SIG-M5 treated with dmso at 0.1 percent for 504 hours (cell line): Measurements from ENCODE around the gene MPG.

Experiments
- DNase-seq: peaks from one replicate; lab custom pipeline; 2025; ENCODE audit not compliant: unreplicated experiment; lab: John Stamatoyannopoulos, UW

Gene MPG

DNA sequence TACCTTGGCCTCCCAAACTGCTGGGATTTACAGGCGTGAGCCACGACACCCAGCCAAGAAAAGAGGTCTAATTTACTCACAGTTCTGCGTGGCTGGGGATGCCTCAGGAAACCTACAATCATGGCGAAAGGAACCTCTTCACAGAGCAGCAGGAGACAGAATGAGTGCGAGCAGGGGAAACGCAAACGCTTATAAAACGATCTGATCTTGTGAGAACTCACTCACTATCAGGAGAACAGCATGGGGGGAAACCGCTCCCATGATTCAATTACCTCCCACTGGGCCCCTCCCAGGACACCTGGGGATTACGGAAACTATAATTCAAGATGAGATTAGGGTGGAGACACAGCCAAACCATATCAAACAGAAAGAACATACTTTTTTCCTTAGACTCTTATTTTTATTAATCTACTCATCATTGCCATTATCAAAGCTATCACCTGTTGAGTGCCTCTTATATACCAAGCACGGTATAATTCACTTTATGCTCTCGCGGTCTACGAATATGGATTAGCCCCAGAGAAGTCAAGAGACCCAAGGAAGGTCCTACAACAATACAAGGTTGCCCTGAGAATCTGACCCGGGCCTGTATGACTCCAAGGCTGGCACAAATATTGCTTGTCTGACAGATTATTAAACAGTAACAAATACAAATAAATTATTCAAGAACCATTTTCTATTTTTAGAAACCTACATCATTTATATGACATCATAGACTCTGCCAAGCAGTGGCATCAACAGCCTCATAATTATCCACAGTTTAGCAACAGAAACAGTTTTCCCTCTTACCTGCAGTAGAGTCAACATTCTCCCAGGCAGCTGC is 27.0 kb upstream of the MPG start:
- no peak for DNase-seq

DNA sequence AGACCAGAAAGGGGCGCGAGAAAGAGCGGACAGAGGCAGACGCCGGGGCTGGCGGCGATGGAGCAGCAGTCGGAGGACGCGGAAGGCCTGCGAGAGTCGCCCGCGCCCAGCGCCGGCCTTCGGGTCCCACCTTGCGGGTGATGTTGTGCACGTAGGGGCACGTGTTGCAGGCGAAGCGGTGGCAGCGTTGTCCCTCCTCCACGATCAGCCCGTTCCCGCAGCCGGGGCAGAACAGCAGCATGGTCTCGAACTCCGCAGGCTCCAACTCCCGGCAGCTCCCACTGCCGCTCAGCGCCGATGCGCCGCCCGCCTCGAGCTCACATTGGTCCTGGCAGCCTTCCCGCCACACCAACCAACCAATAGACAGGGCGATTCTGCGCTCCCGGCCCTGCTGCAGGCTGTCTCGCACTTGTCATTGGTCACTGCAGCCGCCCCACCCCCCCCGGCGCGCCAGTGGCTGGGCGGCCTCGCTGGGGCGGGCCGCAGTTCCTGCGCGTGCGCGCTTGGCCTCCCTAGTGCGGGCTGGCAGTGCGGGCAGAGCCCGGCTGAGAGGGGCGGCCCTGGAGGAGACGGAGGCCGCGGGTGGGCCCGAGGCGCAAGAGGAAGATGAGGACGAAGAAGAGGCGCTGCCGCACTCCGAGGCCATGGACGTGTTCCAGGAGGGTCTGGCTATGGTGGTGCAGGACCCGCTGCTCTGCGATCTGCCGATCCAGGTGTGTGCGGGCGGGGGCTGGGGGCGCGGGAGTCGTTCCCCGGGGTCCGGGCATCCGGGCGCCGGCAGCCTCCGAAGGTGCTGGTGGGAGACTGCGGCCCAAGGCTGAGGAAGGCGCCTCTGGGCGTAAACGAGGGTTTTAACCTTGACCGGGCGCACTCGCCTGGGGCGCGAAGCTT is 24.4 kb upstream of the MPG start, which contains the start of the genes POLR3K and SNRNP25:
TSS of gene POLR3K (minus strand) at position 263 of the 891 bp plus-strand sequence. CDS start at position 241, 22 bp downstream.
TSS of gene SNRNP25 (plus strand) at position 483 of the 891 bp plus-strand sequence. CDS start at position 672, 189 bp downstream.
- DNase-seq, result peak; percentile 96

DNA sequence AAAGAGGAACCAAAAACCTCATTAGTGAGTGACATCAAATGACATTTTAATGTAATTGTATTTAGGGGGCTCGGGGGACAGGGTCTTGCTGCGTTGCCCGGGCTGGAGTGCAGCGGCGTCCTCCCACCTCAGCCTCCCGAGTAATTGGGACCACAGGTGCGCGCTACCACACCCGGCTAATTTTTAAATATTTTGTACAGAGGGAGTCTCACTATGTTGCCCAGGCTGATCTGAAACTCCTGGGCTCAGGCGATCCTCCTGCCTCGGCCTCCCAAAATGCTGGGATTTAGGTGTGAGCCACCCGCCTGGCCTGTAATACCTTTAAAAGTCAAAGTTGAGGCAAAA is 23.8 kb upstream of the MPG start:
- DNase-seq, result no peak

DNA sequence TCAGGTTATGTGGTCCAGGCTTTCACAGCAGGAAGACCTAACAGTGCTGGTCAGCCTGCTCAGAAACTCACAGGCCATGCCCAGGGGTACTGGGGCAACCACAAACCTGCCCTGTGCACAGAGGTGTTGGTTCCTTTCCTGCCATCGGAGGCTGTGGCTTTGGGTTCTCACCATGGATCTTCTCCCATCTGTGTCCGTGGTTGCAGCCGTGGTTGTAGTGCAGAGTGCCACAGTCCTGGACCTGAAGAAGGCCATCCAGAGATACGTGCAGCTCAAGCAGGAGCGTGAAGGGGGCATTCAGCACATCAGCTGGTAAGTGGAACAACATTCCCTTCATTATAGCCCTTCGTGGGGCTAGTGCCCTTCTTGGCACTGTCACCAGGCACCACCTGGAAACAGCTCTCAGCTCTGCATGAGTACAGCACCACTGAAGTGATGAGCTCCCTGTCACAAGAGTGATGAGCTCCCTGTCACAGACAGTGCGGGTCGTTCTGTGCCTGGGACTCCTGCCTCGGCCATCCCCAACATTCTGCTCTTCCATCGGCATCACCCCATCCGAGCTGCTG is 22.4 kb upstream of the MPG start:
- DNase-seq, result no peak

DNA sequence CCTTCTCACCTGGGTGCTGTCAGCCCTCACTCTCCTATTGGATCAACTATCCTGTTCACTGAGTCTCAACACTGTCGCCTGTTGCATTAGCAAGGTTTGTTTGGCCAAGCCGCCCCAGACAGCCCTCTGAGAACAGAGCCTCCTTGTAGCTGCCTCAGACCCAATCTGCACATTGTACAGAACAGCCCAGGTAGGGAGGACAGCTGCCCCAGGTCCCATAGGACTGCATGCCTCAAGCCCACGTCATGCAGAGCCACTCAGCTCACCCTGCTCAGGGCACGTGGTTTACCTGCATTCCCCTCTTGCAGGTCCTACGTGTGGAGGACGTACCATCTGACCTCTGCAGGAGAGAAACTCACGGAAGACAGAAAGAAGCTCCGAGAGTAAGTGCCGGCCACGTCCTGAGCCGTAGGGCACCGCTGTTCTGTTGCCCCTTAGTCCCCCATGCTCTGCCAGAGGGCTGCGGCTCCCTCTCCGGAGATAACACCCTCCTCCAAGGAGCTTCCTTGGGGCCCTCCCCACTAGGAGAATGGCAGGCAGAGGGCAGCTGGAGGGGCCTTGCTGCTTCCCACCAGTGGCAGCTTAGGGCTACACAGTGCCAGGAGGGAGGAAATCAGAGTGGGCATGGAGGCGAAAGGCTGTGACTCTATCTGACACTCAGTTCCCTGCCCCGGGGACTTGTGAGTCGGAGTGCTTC is 21.6 kb upstream of the MPG start:
- no peak for DNase-seq

DNA sequence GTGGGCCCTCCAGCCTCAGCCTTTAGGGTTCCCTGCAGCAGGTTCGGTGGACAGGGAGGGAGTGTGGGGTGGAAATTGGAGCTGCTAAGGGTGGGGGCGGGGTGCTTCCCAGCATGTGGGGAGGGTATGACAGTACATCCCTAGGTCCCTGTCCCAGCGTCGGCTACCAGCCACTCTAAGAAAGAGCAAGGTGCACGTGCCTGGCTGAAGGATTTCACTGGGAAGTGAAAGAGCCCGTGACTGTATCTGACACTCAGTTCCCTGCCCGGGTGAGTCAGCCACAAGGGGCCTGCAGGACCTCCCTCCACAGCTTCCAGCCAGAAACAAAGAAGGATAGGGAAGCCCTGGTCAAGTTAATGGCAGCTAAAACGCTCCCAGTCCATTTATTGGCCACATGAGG is 20.3 kb upstream of the MPG start:
- DNase-seq, result no peak

DNA sequence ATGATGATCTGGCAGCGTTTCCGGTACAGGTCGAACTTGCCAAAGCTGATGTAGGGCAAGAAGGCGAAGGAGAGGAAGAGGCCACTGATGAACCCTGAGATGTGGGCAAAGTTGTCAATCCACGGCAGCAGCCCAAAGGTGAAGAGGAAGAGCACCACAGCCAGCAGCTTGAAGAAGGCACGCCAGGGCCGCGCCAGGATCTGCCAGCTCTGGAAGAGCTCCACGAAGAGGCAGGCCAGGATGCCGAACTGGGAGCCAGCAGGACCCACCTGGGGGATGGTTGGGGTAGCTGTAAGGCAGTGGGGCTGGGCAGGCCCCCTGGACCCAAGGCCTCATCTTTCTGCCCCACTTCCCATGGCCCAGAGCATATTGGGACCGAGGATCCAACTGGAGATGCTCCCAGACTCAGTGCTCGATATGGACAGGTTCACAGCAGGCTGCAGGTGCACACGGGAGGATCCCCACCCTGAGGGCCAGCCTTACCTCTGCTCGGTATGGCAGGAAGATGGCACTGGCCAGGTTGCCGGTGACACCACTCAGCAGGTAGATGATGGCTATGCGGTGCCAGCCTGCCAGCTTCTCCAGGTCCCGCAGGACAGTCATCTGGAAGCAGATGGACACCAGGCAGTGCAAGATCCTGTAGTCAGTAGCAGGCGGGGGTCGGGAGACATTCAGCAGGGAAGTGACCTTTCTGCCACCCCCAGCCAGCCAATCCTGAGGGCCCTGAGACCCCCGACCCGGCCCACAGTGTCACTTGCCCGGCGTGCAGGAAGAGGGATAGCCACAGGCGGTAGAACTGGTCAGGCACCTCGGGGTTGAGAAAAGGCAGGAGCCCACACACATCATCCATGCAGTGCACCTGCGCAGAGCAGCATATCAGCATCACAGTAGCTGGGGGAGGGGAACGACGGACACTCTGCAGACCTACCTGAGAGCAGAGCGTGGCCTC is 19.3 kb upstream of the MPG start:
- DNase-seq, result no peak

DNA sequence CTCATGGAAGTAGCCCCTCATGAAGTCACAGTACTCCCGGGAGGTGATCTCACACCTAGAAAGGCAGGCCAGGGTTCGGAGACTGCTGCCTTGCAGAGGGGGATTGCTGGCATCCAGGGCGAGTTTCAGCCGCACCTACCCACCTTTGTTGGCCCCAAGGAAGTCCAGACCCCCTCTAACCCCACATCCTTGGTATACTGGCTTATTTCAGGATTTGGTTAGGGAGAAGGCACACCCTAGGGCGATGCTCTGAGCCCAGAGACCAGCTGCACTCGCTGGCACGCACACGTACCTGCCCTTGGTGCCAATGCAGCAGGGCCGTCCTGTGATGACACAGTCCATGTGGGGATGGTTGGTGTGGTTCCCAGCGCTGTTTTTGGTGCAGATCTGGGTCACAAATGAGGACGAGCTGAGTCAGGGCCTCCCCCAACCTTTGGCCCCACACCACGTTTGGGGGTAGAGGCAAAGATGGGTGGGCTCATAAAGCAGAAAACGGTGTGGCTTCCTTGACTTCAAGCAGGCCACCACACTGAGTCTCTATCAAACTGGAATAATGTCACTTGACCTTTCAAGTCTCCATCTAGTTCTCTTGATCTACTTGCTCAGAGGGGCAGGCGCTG is 18.5 kb upstream of the MPG start:
- no peak for DNase-seq

DNA sequence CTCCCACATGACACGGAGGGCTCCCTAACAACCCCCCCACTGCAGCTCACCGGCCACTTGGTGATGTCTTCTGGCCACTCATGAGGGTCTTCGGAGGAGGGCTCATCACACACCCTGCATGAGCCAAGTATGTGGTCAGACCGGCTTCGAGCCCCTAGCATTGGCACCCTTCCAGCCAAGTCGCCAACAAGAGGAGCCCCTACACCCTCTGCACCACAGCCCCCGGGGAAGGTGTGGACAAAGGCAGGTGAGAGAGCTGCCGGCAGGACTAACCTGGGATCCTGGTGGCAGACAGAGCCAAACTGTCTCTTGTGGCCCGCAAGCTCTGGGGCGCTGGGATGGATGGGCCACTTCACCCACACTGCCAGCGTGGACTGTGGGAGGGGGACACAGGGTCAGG is 17.9 kb upstream of the MPG start:
- no peak for DNase-seq

DNA sequence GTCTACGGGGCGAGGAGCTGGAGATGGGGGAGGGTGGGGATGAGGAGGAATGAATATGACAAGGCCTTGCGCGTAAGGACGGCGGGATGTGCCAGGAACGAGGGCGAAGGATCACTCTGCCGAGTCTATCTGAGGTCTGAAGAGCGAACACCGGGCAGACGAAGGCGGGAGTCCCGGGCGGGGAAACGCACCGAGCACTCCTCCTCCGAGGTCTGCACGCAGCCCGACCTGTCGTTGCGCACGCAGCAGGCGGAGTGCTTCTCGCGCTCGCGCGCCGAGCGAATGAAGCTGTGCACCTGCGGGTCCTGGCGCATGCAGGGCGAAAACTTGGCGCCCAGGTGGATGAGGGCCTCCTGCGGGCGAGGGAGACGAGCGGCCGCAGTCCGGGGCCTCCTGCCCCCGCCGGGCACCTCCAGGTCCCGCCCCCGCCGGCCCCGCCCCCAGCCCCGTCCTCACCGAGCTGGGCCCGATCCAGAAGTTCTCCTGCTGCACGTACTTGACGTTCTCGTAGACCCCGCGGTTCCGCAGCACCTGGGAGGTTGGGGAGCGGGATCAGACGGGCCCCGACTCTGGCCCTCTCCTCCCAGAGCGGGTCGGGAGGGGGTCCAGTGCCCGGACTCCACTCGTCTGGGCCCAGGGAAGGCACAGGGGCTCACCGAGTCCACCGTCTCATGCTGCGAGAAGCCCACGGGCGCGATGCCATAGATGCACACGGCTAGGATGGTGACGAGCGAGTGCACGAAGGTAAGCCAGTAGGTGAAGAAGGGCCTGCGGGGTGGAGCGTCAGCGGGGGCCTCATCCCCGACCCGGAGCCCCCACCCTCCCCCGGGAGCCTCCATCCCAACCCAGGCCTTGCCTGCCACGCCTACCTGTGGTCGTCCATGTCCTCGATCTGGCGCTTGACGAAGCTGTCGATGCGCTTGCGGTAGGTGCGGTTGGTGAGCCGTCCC is 16.8 kb upstream of the MPG start:
- no peak for DNase-seq

DNA sequence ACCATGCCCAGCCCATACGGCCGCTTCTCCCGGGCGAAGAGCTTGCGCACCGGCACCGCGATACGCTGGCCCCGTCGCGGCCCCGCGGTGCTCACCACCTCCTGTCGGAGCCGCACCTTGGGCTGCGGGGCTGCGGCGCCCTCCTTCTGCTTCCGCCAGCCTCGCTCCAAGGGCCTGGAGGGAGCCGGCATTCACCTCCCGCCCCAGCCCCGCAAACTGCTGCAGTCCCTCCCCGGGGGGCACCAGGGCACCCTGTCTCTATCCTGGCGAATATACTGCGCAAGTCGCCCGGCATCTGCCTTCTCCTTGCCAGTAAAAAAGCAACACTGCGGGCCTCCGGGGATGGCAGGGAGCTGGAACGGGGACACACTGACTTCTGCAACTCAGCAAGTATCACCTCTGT is 16.1 kb upstream of the MPG start:
- DNase-seq, result no peak

DNA sequence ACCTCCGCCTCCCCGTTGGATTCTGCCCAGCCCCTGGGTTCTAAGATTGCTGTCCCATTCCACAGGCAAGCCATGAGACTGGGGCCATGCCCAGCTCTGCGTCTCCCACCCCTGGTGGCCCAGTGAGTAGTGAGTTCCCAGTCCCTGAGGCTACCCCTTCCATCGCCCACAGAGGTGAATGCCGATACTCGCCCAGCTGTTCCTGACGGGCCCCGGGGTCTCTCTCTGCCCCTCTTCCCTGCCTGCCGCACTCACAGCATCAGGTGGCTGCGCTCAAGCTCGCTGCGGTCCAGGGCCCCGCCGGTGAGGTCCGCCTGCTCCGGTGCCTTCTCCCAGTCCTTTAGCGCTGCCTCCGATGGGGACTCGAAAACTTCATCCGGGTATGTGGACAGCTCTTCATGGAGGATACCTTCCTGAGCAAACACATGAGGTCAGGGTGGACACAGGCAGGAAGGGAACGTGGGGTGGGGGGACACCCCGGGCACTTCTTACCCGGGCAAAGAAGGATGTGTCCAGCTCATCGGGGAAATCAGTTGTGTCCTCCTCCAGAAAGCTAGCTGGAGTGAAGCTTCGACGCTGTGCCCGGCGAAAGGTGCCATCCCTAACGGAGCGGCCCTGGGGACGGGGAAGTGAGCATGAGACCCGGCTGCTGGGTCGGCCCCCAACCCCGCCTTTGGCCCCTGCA is 15.6 kb upstream of the MPG start:
- no peak for DNase-seq

DNA sequence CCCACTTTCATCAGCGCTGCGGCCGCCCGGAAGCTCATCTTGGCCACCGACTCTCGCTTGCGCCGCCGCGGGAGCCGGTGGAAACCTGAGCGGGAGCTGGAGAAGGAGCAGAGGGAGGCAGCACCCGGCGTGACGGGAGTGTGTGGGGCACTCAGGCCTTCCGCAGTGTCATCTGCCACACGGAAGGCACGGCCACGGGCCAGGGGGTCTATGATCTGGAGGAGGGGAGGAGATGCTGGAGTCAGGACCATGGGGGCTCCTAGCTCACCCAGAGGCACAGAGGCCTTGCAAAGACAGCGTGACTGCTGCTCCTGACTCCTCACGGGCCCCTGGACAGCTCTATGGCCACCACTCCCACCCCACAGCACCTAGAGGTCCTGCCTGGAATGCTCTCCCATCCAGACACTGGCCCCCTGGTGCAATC is 15.0 kb upstream of the MPG start:
- no peak for DNase-seq

DNA sequence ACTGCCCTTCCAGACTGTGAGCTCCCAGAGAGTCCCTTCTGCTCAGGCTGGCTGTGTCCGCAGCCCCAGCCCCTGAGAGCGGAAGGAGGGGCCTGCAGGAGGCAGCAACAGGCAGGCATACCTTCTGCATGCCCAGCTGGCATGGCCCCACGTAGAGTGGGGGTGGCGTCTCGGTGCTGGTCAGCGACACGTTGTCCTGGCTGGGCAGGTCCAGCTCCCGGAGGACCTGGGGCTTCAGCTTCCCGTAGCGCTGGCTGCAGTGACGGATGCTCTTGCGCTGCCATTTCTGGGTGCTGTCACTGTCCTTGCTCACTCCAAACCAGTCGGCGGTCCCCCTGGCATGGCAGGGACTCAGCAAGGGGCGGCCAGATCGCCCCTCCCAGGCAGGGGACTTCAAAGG is 14.6 kb upstream of the MPG start:
- no peak for DNase-seq

DNA sequence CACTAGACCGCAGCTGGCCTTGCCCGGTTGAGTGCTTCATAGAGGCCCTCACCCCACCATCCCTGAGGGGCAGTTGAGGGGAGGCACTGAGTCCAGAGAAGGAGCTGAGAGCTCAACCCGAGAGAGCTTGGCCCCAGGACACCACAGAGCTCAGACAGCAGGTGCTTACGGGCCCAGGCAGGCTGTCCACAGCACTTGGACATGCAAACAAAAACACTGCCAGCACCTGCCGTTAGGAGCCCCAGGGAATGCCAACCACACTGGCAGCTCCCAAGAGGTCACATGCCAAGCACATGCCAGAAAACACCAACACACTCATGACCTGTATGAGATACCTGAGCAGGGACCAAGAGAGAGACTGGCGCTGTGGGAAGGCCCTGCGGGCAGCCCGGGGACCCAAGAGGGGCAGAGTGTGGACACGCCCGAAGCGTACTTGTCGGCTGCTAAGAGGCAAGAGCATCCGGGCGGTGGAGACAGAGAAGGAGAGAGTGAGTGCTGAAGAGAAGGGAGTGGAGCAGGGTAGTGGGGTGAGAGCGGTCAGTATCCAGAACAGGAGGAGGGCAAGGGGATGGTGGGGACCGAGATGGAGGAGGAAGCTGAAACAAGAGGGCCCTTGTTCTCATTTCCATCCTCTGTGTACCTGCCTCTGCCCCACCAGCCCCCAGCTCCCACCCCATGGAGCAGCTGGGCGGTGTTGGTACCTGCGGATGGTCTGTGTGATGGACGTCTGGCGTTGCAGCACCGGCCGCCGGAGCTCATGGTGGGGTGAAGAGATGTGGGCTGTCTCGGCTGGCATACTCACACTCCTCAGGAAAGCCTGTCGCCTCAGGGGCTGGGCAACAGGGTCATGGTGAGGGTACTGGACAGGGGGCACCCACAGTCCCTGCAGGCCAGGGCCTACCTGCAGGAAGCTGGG is 13.8 kb upstream of the MPG start:
- DNase-seq, result no peak

DNA sequence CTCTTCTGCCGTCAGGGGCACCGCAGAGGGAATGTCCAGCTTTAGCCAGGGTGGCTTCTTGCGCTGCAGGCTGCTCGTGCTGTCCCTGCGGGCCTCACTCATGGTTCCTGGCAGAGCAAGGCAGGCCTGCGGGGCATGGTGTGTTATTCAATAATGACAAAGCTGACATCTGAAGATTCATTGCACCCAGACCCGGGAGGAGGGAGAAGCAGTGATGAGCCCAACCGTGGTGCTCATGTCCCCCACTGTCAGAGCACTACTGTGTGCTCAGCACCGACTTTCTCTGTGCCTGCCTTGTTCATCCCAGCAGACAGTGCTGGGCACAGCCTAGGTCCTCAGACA is 13.1 kb upstream of the MPG start:
- no peak for DNase-seq

DNA sequence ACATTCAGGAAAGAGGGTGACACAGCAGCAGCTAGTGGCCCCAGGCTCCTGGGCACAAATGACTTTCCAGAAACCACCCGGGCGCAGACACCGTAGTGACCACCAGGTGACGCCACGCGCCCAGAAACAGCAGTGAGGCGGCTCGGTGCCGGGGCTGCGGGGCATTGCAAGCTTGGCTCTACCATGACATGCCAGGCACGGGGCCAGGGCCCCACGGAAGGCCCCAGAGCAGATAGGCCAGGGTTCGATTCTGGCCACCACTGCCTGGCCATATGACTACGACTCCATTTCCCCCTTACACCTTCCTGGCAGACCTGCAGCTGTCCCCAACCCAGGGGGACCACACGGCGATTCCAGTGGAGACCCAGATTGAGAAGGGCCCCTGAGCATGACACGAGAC is 12.3 kb upstream of the MPG start:
- DNase-seq, result peak; percentile 77
